Midbrain (tissue), 1 donor: ENCODE measurements around the gene CD58.
"Not testable (repeated sequence)": the region's sequence is repeated elsewhere in the genome, so short reads cannot be mapped to it uniquely, and the experiment has no call there.

Experiments
- DNase-seq: peaks from one replicate; lab custom pipeline; 2025; lab: John Stamatoyannopoulos, UW

Gene CD58

GRCh38 chr1:116570358-116571214, at the start of gene CD58:
CD58 (minus strand) TSS chr1:116571026; CDS start chr1:116570972, 54 bp downstream.
- DNase-seq, result peak; percentile 83

- not testable (repeated sequence) for DNase-seq
Observed at GRCh38 chr1:116620392-116620791, 49.6 kb upstream of the CD58 start.

- not testable (repeated sequence) for DNase-seq
Observed at GRCh38 chr1:116619106-116619505, 48.3 kb upstream of the CD58 start.

DNA sequence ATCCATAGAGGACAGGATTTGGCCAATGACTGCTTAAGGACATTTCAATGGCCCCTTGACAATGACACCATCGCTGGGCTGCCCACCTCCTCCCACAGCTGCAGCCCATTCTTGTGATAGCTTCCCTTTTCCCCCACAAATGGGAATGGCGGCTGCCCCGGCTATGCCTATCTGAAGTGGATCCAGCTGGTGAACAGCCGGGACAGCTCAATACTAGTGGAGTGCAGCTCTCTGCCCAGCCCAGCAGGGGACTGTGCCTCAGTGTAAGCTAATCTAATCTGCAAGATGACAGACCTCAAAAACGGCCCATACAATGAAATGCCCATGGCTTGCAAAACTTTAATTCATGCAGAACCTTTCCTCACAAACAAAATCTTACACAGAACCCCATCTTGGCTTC, 47.0 kb upstream of the CD58 start:
- DNase-seq, result not testable (repeated sequence)

DNA sequence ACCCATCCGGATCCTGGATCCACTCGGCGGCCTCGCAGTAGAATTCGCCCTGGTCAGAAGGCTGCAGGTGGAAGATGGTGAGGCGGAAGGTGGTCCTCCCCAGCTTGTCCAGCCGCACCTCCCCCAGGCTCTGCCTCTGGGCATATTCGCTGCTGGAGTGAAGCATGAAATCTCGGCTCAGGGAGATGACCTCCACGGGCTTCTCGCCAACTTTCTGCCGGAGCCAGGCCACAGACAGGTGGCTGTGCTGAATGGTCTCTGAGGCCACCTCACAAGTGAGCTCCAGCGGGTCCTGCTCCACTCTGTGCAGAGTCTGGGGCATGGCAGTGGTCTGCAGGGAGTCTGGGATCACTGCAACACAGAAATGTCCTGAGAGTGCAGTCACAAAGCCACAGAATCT, 43.0 kb upstream of the CD58 start:
- not testable (repeated sequence) for DNase-seq

DNA sequence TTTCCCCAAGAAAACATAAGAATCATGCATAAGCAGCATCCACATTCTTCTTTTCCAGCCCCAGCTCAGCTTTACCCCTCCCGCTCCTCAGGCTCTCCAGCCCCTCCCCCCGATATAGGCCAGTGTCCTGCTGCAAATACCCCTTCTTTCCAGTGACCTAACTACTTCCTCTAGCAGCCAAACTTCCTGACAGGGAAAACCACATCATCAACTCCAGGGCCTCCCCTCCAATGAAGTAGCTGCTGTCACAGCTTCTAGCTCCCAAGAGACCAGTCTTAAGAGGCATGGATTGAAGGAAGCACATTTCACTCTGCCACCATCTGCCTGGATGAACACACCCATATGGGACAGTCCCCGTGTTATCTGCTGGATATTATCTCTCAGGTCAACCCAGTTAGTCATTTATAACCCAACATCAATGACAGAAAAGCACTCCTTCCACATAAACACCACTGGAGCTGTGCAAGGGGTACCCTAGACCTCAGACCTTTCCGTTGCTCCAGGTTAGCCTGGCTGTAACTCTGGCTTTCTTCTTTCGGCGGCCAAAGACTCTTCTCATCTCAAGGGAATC, 39.1 kb upstream of the CD58 start:
- not testable (repeated sequence) for DNase-seq

DNA sequence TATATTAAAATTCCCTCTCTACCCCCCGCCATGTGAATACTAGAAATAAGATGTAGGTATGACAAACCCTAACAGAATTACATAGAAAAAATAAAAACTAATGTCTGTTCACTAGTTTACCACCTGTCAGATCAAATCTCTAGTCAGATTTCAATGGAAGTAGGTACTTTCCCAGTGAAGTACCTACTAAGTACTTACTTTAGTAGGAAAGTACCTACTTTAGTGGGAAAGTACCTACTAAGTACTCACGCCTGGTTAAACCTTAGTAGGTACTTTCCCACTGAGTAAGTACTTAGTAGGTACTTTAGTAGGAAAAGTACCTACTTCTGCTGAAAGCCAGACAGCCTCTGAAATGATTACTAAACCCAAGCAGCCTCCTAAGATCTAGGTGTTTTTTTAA, 38.0 kb upstream of the CD58 start:
- not testable (repeated sequence) for DNase-seq

DNA sequence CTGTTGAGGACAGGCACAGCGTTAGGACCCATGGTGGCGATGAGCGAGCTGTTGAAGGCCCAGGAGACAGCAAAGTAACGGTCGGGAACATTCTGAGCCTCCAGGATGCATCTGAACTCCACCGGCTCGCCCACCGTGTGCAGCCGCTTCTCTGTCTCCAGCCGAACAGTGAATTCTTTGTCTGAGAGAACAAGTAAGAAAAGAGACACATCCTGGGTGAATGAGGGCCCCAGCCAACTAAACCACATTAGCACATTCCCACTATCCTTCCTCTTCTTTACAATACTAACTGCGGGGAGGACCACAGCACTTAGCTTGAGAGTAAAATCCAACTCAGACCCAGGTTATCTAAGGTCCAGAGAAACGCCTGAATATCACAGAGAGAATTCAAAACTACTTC, 37.3 kb upstream of the CD58 start:
- not testable (repeated sequence) for DNase-seq

DNA sequence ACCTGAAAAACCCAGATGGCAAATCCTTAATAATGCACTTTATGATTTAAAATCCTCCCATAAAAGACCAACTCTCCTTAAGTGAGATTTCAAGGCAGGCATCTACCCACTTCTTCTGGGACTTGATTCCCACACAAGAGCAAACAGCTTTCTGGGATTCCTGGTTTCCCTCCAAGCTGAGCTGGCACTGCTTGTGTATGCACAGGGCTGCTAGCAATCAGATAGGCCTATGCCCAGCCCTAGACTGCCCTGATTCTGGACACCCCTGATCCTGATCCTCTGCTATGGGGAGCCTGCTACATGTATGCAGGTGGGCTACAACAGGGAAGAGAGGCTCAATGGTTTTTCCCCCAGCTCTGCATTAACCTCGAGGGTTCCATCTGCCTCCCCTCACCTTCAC, 36.6 kb upstream of the CD58 start:
- DNase-seq, result not testable (repeated sequence)

- not testable (repeated sequence) for DNase-seq
Observed at GRCh38 chr1:116606067-116606466, 35.2 kb upstream of the CD58 start.

DNA sequence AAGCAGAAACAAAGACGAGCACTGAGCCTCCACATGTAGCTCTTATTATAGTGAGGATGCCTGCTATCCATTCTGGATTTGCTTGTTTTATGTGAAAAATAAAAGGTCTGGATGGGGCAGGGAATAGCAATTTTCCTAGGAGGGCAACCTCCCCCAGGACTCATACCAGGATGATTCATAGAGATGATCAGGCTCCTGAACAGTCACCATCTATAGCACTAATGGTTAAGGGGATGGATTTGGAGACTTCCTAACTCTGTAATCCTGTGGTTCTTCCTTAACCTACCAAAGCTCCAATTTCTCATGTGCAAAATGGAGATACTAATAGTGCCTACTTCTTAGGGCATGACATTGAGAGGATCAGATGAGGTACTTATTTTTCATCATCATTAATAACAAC, 34.5 kb upstream of the CD58 start:
- DNase-seq, result no peak

DNA sequence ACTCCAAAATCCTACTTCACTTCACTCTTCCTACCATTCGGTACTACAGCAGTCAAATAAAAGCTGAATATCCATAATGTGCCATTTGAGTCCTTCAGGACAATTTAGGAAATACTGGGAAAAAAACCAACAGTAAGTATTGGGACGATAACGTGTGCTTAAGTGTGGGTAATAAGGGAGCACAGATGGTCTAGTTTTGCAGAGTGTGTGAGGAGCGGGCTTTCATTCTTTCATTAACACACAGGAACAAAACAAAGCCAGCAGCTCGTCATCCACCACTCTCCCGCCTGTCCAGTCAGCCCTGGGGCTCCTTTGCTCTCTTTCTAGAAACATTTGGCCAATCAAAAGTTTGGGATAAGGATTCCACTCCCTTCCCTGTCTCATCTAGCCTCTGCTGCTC, 33.6 kb upstream of the CD58 start:
- DNase-seq, result not testable (repeated sequence)

DNA sequence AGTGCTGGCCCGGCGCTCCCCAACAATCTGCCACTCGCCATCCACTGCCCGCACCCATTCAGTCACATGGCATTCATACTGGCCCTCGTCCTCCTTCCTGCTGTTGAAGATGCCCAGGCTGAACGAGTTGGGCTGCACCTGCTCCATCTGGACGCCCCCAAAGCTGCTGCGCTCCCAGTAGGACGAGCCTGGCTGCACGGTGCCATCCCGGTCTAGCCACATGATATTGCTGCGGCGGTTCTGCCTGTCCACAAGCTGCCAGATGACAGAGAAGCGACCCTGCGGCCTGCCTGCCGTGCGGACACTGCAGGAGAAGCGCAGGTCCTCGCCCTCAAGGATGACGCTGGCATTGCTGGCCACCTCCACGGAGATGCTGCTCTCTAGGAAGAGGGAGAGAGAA, 32.8 kb upstream of the CD58 start:
- DNase-seq, result not testable (repeated sequence)

- DNase-seq, result not testable (repeated sequence)
Observed at GRCh38 chr1:116599369-116599768, 28.5 kb upstream of the CD58 start.

DNA sequence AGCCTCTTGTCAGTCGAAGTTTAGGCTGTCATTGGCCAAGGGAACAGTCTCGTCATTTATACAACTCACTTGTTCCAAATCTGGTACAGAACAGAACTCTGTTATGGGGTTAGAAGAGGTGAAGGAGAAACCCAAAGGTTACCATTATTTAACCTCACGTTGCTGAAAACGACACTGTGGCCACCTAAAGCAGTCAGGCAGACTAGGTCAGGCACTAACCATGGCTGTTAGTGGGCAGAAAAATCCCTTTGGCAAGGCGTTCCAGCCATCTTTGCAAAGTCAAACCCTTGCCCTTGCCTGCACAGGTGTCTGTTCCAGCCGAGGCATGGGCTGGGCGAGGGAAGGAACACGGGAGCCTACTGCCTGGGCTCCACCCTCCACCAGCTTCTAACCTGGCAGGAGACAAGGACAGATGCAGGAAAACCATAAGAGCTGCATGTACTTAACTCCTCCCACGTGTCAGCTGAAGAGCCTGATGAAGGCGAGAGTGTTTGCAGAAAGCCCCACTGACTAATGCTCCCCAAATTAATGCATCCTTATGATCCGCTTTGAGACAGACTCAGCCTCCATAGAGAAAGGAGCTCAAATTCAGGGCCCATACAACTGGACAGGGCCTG, 27.7 kb upstream of the CD58 start:
- DNase-seq, result not testable (repeated sequence)

DNA sequence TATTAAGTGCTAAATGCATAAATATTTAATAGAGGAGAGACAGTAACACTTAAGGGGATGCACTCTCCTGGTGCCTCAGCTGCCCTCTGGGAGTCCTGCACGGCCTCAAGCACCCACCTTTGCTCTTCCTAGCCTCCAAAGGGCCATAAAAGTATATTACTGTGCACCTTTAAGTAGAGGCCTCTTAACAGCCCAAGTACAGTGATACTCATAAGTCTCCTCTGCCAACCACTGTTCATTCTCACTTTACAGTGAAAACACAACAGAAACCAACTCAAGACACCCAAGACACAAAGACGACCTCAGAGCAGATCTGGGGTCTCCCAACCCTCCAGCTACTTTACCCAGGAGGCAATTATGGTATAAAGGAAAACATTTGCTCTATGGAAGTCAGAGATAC, 26.6 kb upstream of the CD58 start:
- not testable (repeated sequence) for DNase-seq

DNA sequence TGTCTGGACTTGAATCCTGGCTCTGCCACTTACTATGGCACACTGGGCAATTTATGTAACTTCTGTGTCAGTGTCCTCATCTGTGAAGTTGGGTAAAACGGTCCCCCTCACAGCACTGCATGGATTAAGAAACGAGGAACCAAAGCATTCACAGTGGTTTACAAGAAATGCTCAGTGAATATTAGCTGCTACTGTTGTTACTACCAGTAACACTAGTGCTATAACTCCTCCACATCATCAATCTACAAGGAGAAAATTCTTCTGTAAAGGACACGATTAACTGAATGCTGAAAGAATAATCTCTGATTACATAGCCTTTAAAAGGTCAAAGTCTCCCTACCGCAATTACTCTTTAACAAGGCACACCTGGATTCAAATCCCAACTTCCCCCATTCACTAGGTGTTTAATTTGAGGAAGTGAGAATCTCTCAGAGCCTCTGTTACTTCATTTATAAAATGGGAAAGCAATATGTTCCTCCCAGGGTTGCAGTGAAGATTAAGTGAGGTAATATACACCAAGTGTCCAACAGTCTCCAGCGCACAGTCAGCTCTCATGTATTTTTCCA, 26.0 kb upstream of the CD58 start:
- not testable (repeated sequence) for DNase-seq

GRCh38 chr1:116595946-116596741, 25.3 kb upstream of the CD58 start:
- DNase-seq, result peak; percentile 31

- not testable (repeated sequence) for DNase-seq
Observed at GRCh38 chr1:116595065-116595840, 24.4 kb upstream of the CD58 start.

DNA sequence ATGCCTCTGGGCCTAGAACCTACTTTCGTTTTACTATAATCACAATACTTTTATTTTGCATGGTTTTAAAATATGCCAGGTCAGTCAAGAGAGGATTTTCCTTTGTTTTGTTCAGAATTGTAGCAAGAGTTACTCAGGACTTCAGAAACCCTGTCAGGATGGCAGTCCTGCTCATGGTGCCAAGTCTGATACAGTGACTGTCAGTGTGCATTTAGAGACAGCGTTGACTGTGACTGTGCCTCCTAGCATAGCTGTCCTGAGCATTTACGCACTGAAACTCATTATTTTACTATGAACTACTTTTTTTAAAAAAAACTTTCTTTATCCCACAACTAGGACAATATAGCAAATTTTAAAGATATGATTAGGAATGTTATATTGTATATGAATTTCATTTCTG, 23.2 kb upstream of the CD58 start:
- not testable (repeated sequence) for DNase-seq

- DNase-seq, result not testable (repeated sequence)
Observed at GRCh38 chr1:116593401-116593800, 22.6 kb upstream of the CD58 start.
